GM12874 (cell line): ENCODE results near the gene PRKG2.

Experiments used
- CTCF ChIP-seq: IDR thresholded peaks from 2 replicates; pipeline ENCODE4 v1.5.1; 2011; ENCODE audit warnings: low read depth, mild to moderate bottlenecking, control low read depth, low read length, moderate library complexity; ENCODE audit not compliant: insufficient read depth

Gene PRKG2

GRCh38 chr4:81197864-81198524 is 17.0 kb downstream of the PRKG2 start:
- TF ChIP-seq CTCF = no peak

GRCh38 chr4:81196126-81196650 is 18.8 kb downstream of the PRKG2 start:
- no peak for TF ChIP-seq CTCF

GRCh38 chr4:81195475-81195874 is 19.5 kb downstream of the PRKG2 start:
- no peak for TF ChIP-seq CTCF

GRCh38 chr4:81194286-81194685 is 20.7 kb downstream of the PRKG2 start:
- no peak for TF ChIP-seq CTCF

GRCh38 chr4:81180916-81181315 is 34.1 kb downstream of the PRKG2 start:
- no peak for TF ChIP-seq CTCF

GRCh38 chr4:81179326-81179725 is 35.7 kb downstream of the PRKG2 start:
- TF ChIP-seq CTCF = no peak

GRCh38 chr4:81173213-81173612 is 41.8 kb downstream of the PRKG2 start:
- TF ChIP-seq CTCF = no peak
